ENCODE data around the gene ELL. TPM values are rescaled to one million over a fixed set of nuclear protein-coding genes. Genes with fewer than 3 reads are reported as not detected.

Gene ELL
- total RNA-seq, 3 donors from 2014 or later (not counting 1 experiment from before 2014, with no cell fraction given) = 61.1 to 64.3 (median 63.8) TPM

DNA sequence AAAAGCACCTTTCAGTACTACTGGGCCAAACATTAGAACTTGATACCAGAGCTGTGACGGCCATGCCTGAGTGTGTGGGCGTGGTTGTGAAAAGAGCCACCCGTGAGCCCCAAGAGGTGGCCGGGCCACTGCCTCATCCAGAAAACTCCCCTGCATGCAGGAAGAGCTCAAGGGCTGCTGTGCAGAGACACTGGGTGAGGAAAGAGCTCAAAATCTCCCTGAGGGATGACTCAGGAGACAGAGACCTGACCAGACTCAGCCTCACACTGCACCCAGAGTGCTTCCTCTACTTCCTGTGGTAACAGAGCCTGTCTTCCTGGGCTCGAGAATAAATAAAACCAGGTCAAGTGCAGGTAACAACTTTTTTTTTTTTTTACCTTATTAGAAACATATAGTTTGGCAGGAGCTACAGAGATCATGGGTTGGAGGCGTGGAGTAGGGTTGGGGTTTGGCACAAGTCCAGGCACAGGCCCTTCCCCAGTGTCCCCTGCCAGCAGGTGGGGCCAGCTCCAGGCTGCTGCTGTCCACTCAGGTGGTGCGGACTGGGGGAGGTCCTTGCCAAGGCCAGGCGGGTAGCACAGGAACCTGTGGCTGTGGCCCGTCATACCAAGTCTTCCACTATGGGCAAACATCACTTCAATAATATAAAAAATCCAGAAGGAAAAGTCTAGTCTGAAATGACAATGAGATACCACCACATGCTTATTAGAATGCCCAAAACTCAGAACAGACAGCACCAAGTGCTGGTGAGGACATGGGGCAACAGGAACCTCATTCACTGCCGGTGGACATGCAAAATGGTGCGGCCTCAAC, 25.5 kb downstream of the ELL start:
- TF ChIP-seq, protein P1, sequence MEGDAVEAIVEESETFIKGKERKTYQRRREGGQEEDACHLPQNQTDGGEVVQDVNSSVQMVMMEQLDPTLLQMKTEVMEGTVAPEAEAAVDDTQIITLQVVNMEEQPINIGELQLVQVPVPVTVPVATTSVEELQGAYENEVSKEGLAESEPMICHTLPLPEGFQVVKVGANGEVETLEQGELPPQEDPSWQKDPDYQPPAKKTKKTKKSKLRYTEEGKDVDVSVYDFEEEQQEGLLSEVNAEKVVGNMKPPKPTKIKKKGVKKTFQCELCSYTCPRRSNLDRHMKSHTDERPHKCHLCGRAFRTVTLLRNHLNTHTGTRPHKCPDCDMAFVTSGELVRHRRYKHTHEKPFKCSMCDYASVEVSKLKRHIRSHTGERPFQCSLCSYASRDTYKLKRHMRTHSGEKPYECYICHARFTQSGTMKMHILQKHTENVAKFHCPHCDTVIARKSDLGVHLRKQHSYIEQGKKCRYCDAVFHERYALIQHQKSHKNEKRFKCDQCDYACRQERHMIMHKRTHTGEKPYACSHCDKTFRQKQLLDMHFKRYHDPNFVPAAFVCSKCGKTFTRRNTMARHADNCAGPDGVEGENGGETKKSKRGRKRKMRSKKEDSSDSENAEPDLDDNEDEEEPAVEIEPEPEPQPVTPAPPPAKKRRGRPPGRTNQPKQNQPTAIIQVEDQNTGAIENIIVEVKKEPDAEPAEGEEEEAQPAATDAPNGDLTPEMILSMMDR (IDR thresholded peaks at IDR 0.05) = no peak

DNA sequence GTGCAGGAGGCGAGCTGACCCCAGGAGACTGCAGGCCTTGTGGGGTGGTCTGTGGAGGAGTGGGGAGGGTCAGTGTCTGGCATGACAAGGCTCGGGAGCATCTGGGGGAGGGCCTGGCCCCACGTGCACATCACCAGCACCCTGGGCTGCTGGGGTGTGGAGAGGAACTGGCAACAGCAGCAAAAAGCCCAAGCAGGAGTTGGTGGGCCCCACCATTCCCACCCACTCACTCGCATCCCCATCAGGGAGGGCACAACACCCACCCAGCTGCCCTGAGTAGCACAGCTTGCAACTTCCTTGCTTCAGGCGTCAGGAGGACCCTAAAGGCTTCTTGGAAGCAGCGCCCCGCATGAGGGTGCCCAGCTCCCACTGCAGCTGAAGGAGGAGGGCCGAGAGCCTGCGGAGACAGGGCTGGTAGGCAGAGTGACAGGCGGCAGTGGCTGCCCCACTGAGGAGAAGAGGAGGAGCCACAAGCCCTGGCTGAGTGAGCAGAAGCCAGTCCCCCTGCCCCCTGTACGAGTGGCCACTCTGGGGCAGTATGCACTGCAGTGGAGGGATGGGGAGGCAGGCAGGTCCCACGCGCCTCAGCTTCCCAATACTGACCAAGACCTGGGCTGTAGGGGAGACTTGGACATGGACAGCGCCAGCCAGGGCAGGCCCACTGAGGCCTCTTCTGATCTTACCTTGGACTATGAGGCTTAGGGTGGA, 26.5 kb downstream of the ELL start:
- intact Hi-C loops (cut with micrococcal nuclease) = no loop called here
- Histone ChIP-seq H3K27me3 (ENCODE audit: control insufficient read depth, insufficient read depth, low read length) (no peaks in the 10 kb centered on the region), H3K36me3 (ENCODE audit: control insufficient read depth, insufficient read depth, low read length) (no peaks in the 10 kb centered on the region), H3K4me3 (ENCODE audit: low read length) (no peak overlapping the region), H3K9me3 (ENCODE audit: control insufficient read depth, insufficient read depth, low read length) (no peaks in the 10 kb centered on the region), H3K27ac (ENCODE audit: low read length) (peak overlapping the region; percentile 93), H3K4me1 (ENCODE audit: control insufficient read depth, insufficient read depth, low read length) (peaks cover 99% of the 10 kb centered on the region)
- 71% methylated on average over 14 of the region's 14 CpGs for WGBS (ENCODE audit: insufficient coverage)
- ATAC-seq (peak in 1 of 3 donors; percentile 36), DNase-seq (no peak)
- no peaks in the 10 kb centered on the region for H3K36me3 Mint-ChIP-seq
- peak overlapping the region; percentile 92 to 93 for H3K27ac Mint-ChIP-seq
- H3K9me3 Mint-ChIP-seq = no peaks in the 10 kb centered on the region
- no peaks in the 10 kb centered on the region for H3K27me3 Mint-ChIP-seq (ENCODE audit: low read depth in 2 of 2)
- peak overlapping the region; percentile 80 for H3K4me3 Mint-ChIP-seq
- TF ChIP-seq, protein P1 (IDR thresholded peaks at IDR 0.05) = no peak
- H3K4me1 Mint-ChIP-seq = peaks cover 64 to 65% of the 10 kb centered on the region in 2 donors

More for the DNA sequence above, 25.5 kb downstream of the ELL start:
- Histone ChIP-seq H3K4me3 (ENCODE audit: low read length) (no peak overlapping the region), H3K36me3 (ENCODE audit: control insufficient read depth, insufficient read depth, low read length) (no peaks in the 10 kb centered on the region), H3K27ac (ENCODE audit: low read length) (peak overlapping the region; percentile 93), H3K27me3 (ENCODE audit: control insufficient read depth, insufficient read depth, low read length) (no peaks in the 10 kb centered on the region), H3K9me3 (ENCODE audit: control insufficient read depth, insufficient read depth, low read length) (no peaks in the 10 kb centered on the region), H3K4me1 (ENCODE audit: control insufficient read depth, insufficient read depth, low read length) (peaks cover 99% of the 10 kb centered on the region)
- no peaks in the 10 kb centered on the region for H3K36me3 Mint-ChIP-seq
- H3K9me3 Mint-ChIP-seq = no peaks in the 10 kb centered on the region
- peak overlapping the region; percentile 92 to 93 for H3K27ac Mint-ChIP-seq
- DNase-seq (peak; percentile 70 to 90), ATAC-seq (peak; percentile 84 to 93 (median 88))
- 20% methylated on average over 10 of the region's 11 CpGs for WGBS (ENCODE audit: insufficient coverage)
- intact Hi-C loops (cut with micrococcal nuclease) = loop anchor here (1.0 to 2.0 kb wide), 2 partner anchors 18 to 26 kb away; partner anchors contain the start of gene ELL
- H3K4me3 Mint-ChIP-seq = peak overlapping the region; percentile 80
- H3K27me3 Mint-ChIP-seq (ENCODE audit: low read depth in 2 of 2) = no peaks in the 10 kb centered on the region
- peaks cover 66 to 69% of the 10 kb centered on the region in 2 donors for H3K4me1 Mint-ChIP-seq

DNA sequence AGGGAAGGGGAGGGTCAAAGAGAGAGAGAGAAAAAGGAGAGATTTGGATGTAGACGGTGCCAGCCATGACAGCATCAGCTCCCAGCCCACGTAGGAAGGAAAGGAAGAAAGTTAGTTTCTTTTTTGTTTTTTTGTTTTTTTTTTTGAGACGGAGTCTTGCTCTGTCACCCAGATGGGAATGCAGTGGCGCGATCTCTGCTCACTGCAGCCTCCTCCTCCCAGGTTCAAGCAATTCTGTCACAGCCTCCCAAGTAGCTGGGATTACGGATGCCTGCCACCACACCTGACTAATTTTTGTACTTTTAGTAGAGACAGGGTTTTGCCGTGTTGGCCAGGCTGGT, 27.6 kb downstream of the ELL start:
- WGBS (ENCODE audit: insufficient coverage) = 61% methylated on average over 6 of the region's 7 CpGs
- Histone ChIP-seq H3K27me3 (ENCODE audit: control insufficient read depth, insufficient read depth, low read length) (no peaks in the 10 kb centered on the region), H3K36me3 (ENCODE audit: control insufficient read depth, insufficient read depth, low read length) (no peaks in the 10 kb centered on the region), H3K9me3 (ENCODE audit: control insufficient read depth, insufficient read depth, low read length) (no peaks in the 10 kb centered on the region), H3K4me1 (ENCODE audit: control insufficient read depth, insufficient read depth, low read length) (peaks cover 99% of the 10 kb centered on the region), H3K4me3 (ENCODE audit: low read length) (no peak overlapping the region), H3K27ac (ENCODE audit: low read length) (peak overlapping the region; percentile 93)
- H3K4me1 Mint-ChIP-seq = peaks cover 64 to 67% of the 10 kb centered on the region in 2 donors
- no peak for ATAC-seq
- intact Hi-C loops (cut with micrococcal nuclease) = no loop called here
- peak overlapping the region; percentile 92 to 93 for H3K27ac Mint-ChIP-seq
- TF ChIP-seq, protein P1 (IDR thresholded peaks at IDR 0.05) = no peak
- DNase-seq = peak in 1 of 2 donors; percentile 65
- no peaks in the 10 kb centered on the region for H3K27me3 Mint-ChIP-seq (ENCODE audit: low read depth in 2 of 2)
- H3K9me3 Mint-ChIP-seq = no peaks in the 10 kb centered on the region
- H3K4me3 Mint-ChIP-seq = peak overlapping the region; percentile 25
- no peaks in the 10 kb centered on the region for H3K36me3 Mint-ChIP-seq

Data from natural killer cell (primary cell).